HepG2 (cell line): ENCODE results near the gene DAO. TPM values are rescaled to one million over a fixed set of nuclear protein-coding genes. Genes with fewer than 3 reads are reported as not detected.

Experiments
- ATAC-seq: fragments of 200-7000 bp; cut with Tn5 transposase; 3 replicates; pipeline ENCODE4 v1.9.1; 2020; ENCODE audit warnings: mild to moderate bottlenecking, moderate library complexity
- BruUV-seq: library from RNA; stranded (reverse); fragments of 400-500 nt; replicated peaks from 2 replicates; lab custom pipeline; 2021; lab: Mats Ljungman, UMichigan
- CTCF ChIA-PET: fragments of 300-600 bp; formaldehyde crosslinking; extraction: SDS; loops from one replicate; lab custom pipeline; 2021; ENCODE audit warnings: low total read pairs, inconsistent platforms, low intra/inter-chr PET ratio; lab: Yijun Ruan, JAX
- POLR2A ChIA-PET: fragments of 350-600 bp; sonication (Branson Sonifier 250); formaldehyde crosslinking; loops from one replicate; lab custom pipeline; 2020; ENCODE audit warnings: antibody characterized with exemption, inconsistent platforms; lab: Yijun Ruan, JAX
- DNase-seq: peaks from one replicate; pipeline ENCODE4 v3.0.0-alpha.2; 2015; ENCODE audit warnings: low spot score
- FAIRE-seq: peaks from 3 replicates; lab custom pipeline; 2011; peaks lifted over from hg19 to GRCh38; lab: Jason Lieb, UNC
- H2AFZ ChIP-seq: one replicate; pipeline ENCODE4 v1.6.1; 2011; ENCODE audit warnings: low read length, inconsistent platforms
- H3K27ac ChIP-seq: fragments of 300-600 bp; 3 replicates; pipeline ENCODE4 v1.8.0; 2011; ENCODE audit warnings: mixed run types, mild to moderate bottlenecking, mixed read lengths, low read length, inconsistent platforms; ENCODE audit not compliant: insufficient read depth; ENCODE audit errors: extremely low read length
- H3K27me3 ChIP-seq, 2 experiments: fragments of 200-600 bp in 1 of 2; 2 replicates in 1 of 2; 3 replicates in 1 of 2; pipeline versions ENCODE4 v1.6.0 to v1.8.0; 2011; ENCODE audit warnings: low read length in 2 of 2, mild to moderate bottlenecking in 2 of 2, moderate library complexity in 2 of 2, inconsistent platforms in 1 of 2; ENCODE audit not compliant: insufficient read depth in 2 of 2, control insufficient read depth in 1 of 2
- H3K36me3 ChIP-seq, 2 experiments: fragments of 200-600 bp in 1 of 2; replicated peaks in 1 of 2; 2 replicates in 1 of 2; 3 replicates in 1 of 2; pipeline versions ENCODE4 v1.5.1 to v1.8.0; 2011; ENCODE audit warnings: low read length in 2 of 2, inconsistent platforms in 1 of 2; ENCODE audit not compliant: insufficient read depth in 2 of 2, control insufficient read depth in 1 of 2
- H3K4me1 ChIP-seq: 2 replicates; pipeline ENCODE4 v1.5.1; 2012; ENCODE audit warnings: low read length, inconsistent platforms; ENCODE audit not compliant: insufficient read depth
- H3K4me2 ChIP-seq: 2 replicates; pipeline ENCODE4 v1.6.0; 2011; ENCODE audit warnings: low read depth, low read length, inconsistent platforms
- H3K4me3 ChIP-seq, 3 experiments: fragments of 200-600 bp in 1 of 3; sonication (generic), shearing (Covaris generic) in 1 of 3; replicated peaks in 1 of 3; 2 replicates each; pipeline ENCODE4 v1.5.1; 2011 to 2016; ENCODE audit warnings: low read length in 3 of 3, inconsistent platforms in 2 of 3, low read depth in 2 of 3, mild to moderate bottlenecking in 2 of 3, control low read depth in 1 of 3, mixed read lengths in 1 of 3; ENCODE audit not compliant: insufficient read depth in 1 of 3
- H3K79me2 ChIP-seq: one replicate; pipeline ENCODE4 v1.6.1; 2011; ENCODE audit warnings: low read length, inconsistent platforms; ENCODE audit not compliant: insufficient read depth
- H3K9ac ChIP-seq: 2 replicates; pipeline ENCODE4 v1.6.0; 2011; ENCODE audit warnings: mild to moderate bottlenecking, low read depth, low read length, inconsistent platforms; ENCODE audit not compliant: insufficient read depth
- H3K9me3 ChIP-seq: 2 replicates; pipeline ENCODE4 v1.5.1; 2012; ENCODE audit warnings: mild to moderate bottlenecking, low read length
- H4K20me1 ChIP-seq: 2 replicates; pipeline ENCODE4 v1.6.0; 2011; ENCODE audit warnings: inconsistent platforms, mild to moderate bottlenecking, low read length, moderate library complexity; ENCODE audit not compliant: insufficient read depth
- MIXL1 ChIP-seq: IDR thresholded peaks from 2 replicates; pipeline ENCODE4 v1.6.1; 2016
- MXI1 ChIP-seq: IDR thresholded peaks from 3 replicates; pipeline ENCODE4 v1.6.1; 2012; ENCODE audit warnings: low read depth, low read length, inconsistent platforms, borderline replicate concordance
- RXRB ChIP-seq: IDR thresholded peaks from 2 replicates; pipeline ENCODE4 v1.6.1; 2016; ENCODE audit warnings: borderline replicate concordance, missing genetic modification reagents, missing compliant biosample characterization
- SMYD3 ChIP-seq: sonication (generic); formaldehyde crosslinking; IDR thresholded peaks from 2 replicates; pipeline ENCODE4 v1.8.1; 2023; ENCODE audit warnings: mild to moderate bottlenecking, missing genetic modification reagents
- SOX13 ChIP-seq, 3 experiments: fragments of 450-650 bp in 1 of 3; sonication (generic) in 1 of 3; formaldehyde crosslinking in 1 of 3; IDR thresholded peaks in 2 of 3; conservative IDR thresholded peaks in 1 of 3; 2 replicates each; pipeline versions ENCODE4 v1.5.0 to v1.6.1; 2016 to 2020; ENCODE audit warnings: antibody characterized with exemption in 1 of 3, mild to moderate bottlenecking in 1 of 3, missing compliant biosample characterization in 1 of 3, missing genetic modification reagents in 1 of 3, moderate library complexity in 1 of 3
- TRIM24 ChIP-seq: sonication (generic); formaldehyde crosslinking; IDR thresholded peaks from 2 replicates; pipeline ENCODE4 v1.8.0; 2022; ENCODE audit warnings: mild to moderate bottlenecking, missing genetic modification reagents
- ZBTB39 ChIP-seq: sonication (generic); formaldehyde crosslinking; IDR thresholded peaks from 2 replicates; pipeline ENCODE4 v1.5.0; 2020; ENCODE audit warnings: missing genetic modification reagents
- ZNF12 ChIP-seq: sonication (generic); formaldehyde crosslinking; IDR thresholded peaks from 2 replicates; pipeline ENCODE4 v1.5.0; 2020; ENCODE audit warnings: missing genetic modification reagents
- ZNF589 ChIP-seq: sonication (generic); formaldehyde crosslinking; conservative IDR thresholded peaks from 2 replicates; pipeline ENCODE4 v1.8.0; 2022; ENCODE audit warnings: mild to moderate bottlenecking, moderate library complexity, missing genetic modification reagents
- WGBS: methylation state at CpG from one replicate; pipeline ENCODE4 v1.1.6; 2017; ENCODE audit warnings: low lambda C conversion rate; 5-methylcytosine and 5-hydroxymethylcytosine counted together
- in situ Hi-C: cut with HindIII; loops from 2 replicates; pipeline ENCODE4 v1.10.0; 2017; ENCODE audit warnings: low pct_unique_long_range_greater_than_20kb; ENCODE audit not compliant: extremely low pct_ligation_motif_present
- intact Hi-C: fragments of 100-400 bp; cut with micrococcal nuclease; formaldehyde crosslinking; loops from one replicate; pipeline ENCODE4 v1.10.0; 2022; ENCODE audit not compliant: unreplicated experiment
- polyA plus RNA-seq, 8 experiments: library from polyadenylated mRNA; depleted of rRNA in 3 of 8; stranded (reverse) in 7 of 8; unstranded in 1 of 8; fragments of >200 nt; fragmentation: Illumina TruSeq in 4 of 8; extraction: Trizol in 4 of 8; gene quantifications; 2 replicates each; pipeline versions ENCODE4 v1.2.1 to v1.2.3, GENCODE V29; 2011 to 2016; ENCODE audit warnings: low read depth in 4 of 8, missing spikeins in 1 of 8, mixed read lengths in 1 of 8; ENCODE audit not compliant: insufficient read depth in 1 of 8
- total RNA-seq, 5 experiments: library from RNA; depleted of rRNA; stranded (reverse); fragments of >200 nt; fragmentation: Illumina TruSeq; extraction: Trizol; gene quantifications; 2 replicates each; pipeline ENCODE4 v1.2.3, GENCODE V29; 2016; ENCODE audit warnings: low read depth in 1 of 5

The DAO gene
- total and polyA plus RNA-seq, 2 of the 13 experiments (the other 11 are each of a cell fraction or from before 2014, with no cell fraction given) = 0.34 to 0.82 TPM

- no peak overlapping the region for H2AFZ ChIP-seq
- H3K27me3 ChIP-seq = peaks cover 0 to 16% of the 10 kb centered on the region in 2 experiments; a peak in 1 of 5 replicates
- POLR2A ChIA-PET = no interaction called here
- no peak for DNase-seq
- no peak for ATAC-seq
- WGBS = 43% methylated on average over 11 of the region's 13 CpGs
- no TSS peak for BruUV-seq
- H3K79me2 ChIP-seq = no peaks in the 10 kb centered on the region
- no peak overlapping the region for H3K27ac ChIP-seq
- H3K36me3 ChIP-seq = no peaks in the 10 kb centered on the region
- H3K4me1 ChIP-seq = no peaks in the 10 kb centered on the region
- CTCF ChIA-PET = no interaction called here
- H3K4me2 ChIP-seq = no peak overlapping the region
- in situ Hi-C loops (no loop called here), intact Hi-C loops (no loop called here)
- FAIRE-seq = no peak
- H3K9ac ChIP-seq = no peak overlapping the region
- no peaks in the 10 kb centered on the region for H3K9me3 ChIP-seq
- H3K4me3 ChIP-seq = no peak overlapping the region
- no peaks in the 10 kb centered on the region for H4K20me1 ChIP-seq
- no peak for TF ChIP-seq TRIM24
- no peak for TF ChIP-seq ZBTB39 (CRISPR knock-in tag)
- TF ChIP-seq MIXL1 (CRISPR knock-in tag) = no peak
- TF ChIP-seq MXI1 = no peak
- no peak for TF ChIP-seq RXRB (CRISPR knock-in tag)
- TF ChIP-seq SOX13 (IDR thresholded peaks at IDR 0.05) = no peak
- TF ChIP-seq SOX13 (CRISPR knock-in tag; conservative IDR thresholded peaks at IDR 0.05 in 1 of 2, IDR thresholded peaks at IDR 0.05 in 1 of 2) = no peak
- no peak for TF ChIP-seq SMYD3 (CRISPR knock-in tag)
- TF ChIP-seq ZNF589 (CRISPR knock-in tag) = no peak
- no peak for TF ChIP-seq ZNF12 (CRISPR knock-in tag)
Observed at GRCh38 chr12:108938247-108938924, 58.5 kb downstream of the DAO start.
